Keratinocyte (primary cell): ENCODE results near the gene TDP2. TPM values are rescaled to one million over a fixed set of nuclear protein-coding genes. Genes with fewer than 3 reads are reported as not detected.

ENCODE experiments used
- DNase-seq: peaks from one replicate; pipeline ENCODE4 v3.0.0-alpha.2; 2011; ENCODE audit warnings: low read depth, missing footprints, low spot score
- FAIRE-seq: peaks from 2 replicates; lab custom pipeline; 2011; peaks lifted over from hg19 to GRCh38; lab: Jason Lieb, UNC
- H2AFZ ChIP-seq: 2 replicates; pipeline ENCODE4 v1.6.0; 2012; ENCODE audit warnings: low read length, control low read depth, inconsistent platforms; ENCODE audit not compliant: control insufficient read depth
- H3K27ac ChIP-seq: 2 replicates; pipeline ENCODE4 v1.5.1; 2011; ENCODE audit warnings: low read length; ENCODE audit not compliant: control insufficient read depth, insufficient read depth
- H3K27me3 ChIP-seq: 3 replicates; pipeline ENCODE4 v1.6.0; 2011; ENCODE audit warnings: low read length; ENCODE audit not compliant: control insufficient read depth, insufficient read depth; ENCODE audit errors: extremely low read depth
- H3K36me3 ChIP-seq, 2 experiments: 2 replicates in 1 of 2; 3 replicates in 1 of 2; pipeline ENCODE4 v1.5.1; 2011; ENCODE audit warnings: low read length in 2 of 2, mild to moderate bottlenecking in 1 of 2; ENCODE audit not compliant: control insufficient read depth in 2 of 2, insufficient read depth in 2 of 2; ENCODE audit errors: extremely low read depth in 1 of 2
- H3K4me1 ChIP-seq: 3 replicates; pipeline ENCODE4 v1.5.1; 2011; ENCODE audit warnings: low read length; ENCODE audit not compliant: control insufficient read depth, insufficient read depth; ENCODE audit errors: extremely low read depth
- H3K4me2 ChIP-seq: 3 replicates; pipeline ENCODE4 v1.6.0; 2011; ENCODE audit warnings: low read depth, low read length; ENCODE audit not compliant: control insufficient read depth, insufficient read depth; ENCODE audit errors: extremely low read depth
- H3K4me3 ChIP-seq, 3 experiments: fragments of 200-600 bp in 1 of 3; sonication (generic) in 1 of 3; 2 replicates in 2 of 3; 3 replicates in 1 of 3; pipeline ENCODE4 v1.5.1; 2011 to 2016; ENCODE audit warnings: low read length in 3 of 3, mild to moderate bottlenecking in 3 of 3, control low read depth in 2 of 3, inconsistent platforms in 1 of 3, low read depth in 1 of 3, mixed read lengths in 1 of 3, mixed run types in 1 of 3, moderate library complexity in 1 of 3; ENCODE audit not compliant: control insufficient read depth in 2 of 3, insufficient read depth in 2 of 3; ENCODE audit errors: extremely low read depth in 1 of 3
- H3K79me2 ChIP-seq: 2 replicates; pipeline ENCODE4 v1.6.0; 2012; ENCODE audit warnings: low read length; ENCODE audit not compliant: control insufficient read depth, insufficient read depth
- H3K9ac ChIP-seq: 3 replicates; pipeline ENCODE4 v1.6.0; 2011; ENCODE audit warnings: low read length; ENCODE audit not compliant: control insufficient read depth, insufficient read depth; ENCODE audit errors: extremely low read depth
- H3K9me1 ChIP-seq: 3 replicates; pipeline ENCODE4 v1.6.0; 2011; ENCODE audit warnings: low read length; ENCODE audit not compliant: control insufficient read depth, insufficient read depth; ENCODE audit errors: extremely low read depth
- H3K9me3 ChIP-seq: 2 replicates; pipeline ENCODE4 v1.5.1; 2012; ENCODE audit warnings: low read depth, low read length; ENCODE audit not compliant: control insufficient read depth
- H4K20me1 ChIP-seq: 3 replicates; pipeline ENCODE4 v1.6.0; 2011; ENCODE audit warnings: low read length; ENCODE audit not compliant: control insufficient read depth, insufficient read depth; ENCODE audit errors: extremely low read depth
- EZH2 ChIP-seq: IDR thresholded peaks from one replicate; pipeline ENCODE4 v1.6.1; 2012; ENCODE audit warnings: inconsistent platforms, mild to moderate bottlenecking, low read length, moderate library complexity
- dilution Hi-C: fragments of 300-500 bp; cut with MboI; formaldehyde crosslinking; loops from one replicate; pipeline ENCODE4 v1.7.0; 2020; ENCODE audit warnings: low sequenced_read_pairs; ENCODE audit not compliant: extremely low pct_ligation_motif_present
- polyA plus RNA-seq, 5 experiments: library from polyadenylated mRNA; depleted of rRNA in 3 of 5; stranded (reverse) in 3 of 5; stranded (forward) in 1 of 5; unstranded in 1 of 5; fragments of >200 nt; gene quantifications; 1 replicate in 1 of 5; 2 replicates in 3 of 5; 3 replicates in 1 of 5; pipeline versions ENCODE4 v1.2.1 to v1.2.3, GENCODE V29; 2011 to 2012; ENCODE audit warnings: missing spikeins in 2 of 5, low read depth in 1 of 5, low replicate concordance in 1 of 5
- TF ChIP-seq, protein P1 (sequence below), 3 experiments: IDR thresholded peaks in 1 of 3; conservative IDR thresholded peaks in 1 of 3; optimal IDR thresholded peaks in 1 of 3; 2 replicates in 2 of 3; 3 replicates in 1 of 3; pipeline versions ENCODE3 to v1.5.1; 2011; ENCODE audit warnings: low read length in 3 of 3, mild to moderate bottlenecking in 3 of 3, moderate library complexity in 2 of 3, control low read depth in 1 of 3, inconsistent platforms in 1 of 3; ENCODE audit not compliant: insufficient read depth in 2 of 3; ENCODE audit errors: extremely low read depth in 1 of 3

TDP2 gene
- polyA plus RNA-seq, 1 donor (not counting 4 experiments of a cell fraction or from before 2014, with no cell fraction given): 39.8 TPM

DNA sequence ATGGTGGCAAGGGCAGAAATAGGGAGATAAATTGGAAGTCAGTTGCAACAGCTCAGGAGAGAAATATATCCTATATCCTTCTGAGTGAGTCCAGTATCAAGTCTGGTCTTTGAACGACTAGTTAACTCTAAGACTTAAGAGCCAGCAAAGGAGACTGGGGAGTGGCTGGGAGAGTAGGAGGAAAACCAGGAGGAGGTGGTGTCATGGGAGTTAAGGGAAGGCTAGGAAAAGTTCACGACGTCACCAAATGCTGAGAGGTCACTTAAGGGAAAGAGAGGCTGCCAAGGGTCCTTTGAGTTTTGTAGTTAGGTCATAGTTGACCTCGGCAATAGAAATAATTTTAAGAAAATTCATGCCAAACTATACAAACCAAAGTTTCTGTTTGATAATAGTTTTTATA is 25.3 kb upstream of the TDP2 start:
- no peak overlapping the region for H3K4me2 ChIP-seq
- H3K79me2 ChIP-seq: no peaks in the 10 kb centered on the region
- no peak overlapping the region for H2AFZ ChIP-seq
- no peaks in the 10 kb centered on the region for H3K27me3 ChIP-seq
- H3K9me3 ChIP-seq: no peaks in the 10 kb centered on the region
- H3K4me3 ChIP-seq: no peak overlapping the region
- no peaks in the 10 kb centered on the region for H3K4me1 ChIP-seq
- dilution Hi-C loops: no loop called here
- no peaks in the 10 kb centered on the region for H3K9me1 ChIP-seq
- no peak overlapping the region for H3K9ac ChIP-seq
- TF ChIP-seq, protein P1, sequence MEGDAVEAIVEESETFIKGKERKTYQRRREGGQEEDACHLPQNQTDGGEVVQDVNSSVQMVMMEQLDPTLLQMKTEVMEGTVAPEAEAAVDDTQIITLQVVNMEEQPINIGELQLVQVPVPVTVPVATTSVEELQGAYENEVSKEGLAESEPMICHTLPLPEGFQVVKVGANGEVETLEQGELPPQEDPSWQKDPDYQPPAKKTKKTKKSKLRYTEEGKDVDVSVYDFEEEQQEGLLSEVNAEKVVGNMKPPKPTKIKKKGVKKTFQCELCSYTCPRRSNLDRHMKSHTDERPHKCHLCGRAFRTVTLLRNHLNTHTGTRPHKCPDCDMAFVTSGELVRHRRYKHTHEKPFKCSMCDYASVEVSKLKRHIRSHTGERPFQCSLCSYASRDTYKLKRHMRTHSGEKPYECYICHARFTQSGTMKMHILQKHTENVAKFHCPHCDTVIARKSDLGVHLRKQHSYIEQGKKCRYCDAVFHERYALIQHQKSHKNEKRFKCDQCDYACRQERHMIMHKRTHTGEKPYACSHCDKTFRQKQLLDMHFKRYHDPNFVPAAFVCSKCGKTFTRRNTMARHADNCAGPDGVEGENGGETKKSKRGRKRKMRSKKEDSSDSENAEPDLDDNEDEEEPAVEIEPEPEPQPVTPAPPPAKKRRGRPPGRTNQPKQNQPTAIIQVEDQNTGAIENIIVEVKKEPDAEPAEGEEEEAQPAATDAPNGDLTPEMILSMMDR (optimal IDR thresholded peaks at IDR 0.05 in 1 of 3, IDR thresholded peaks at IDR 0.05 in 1 of 3, conservative IDR thresholded peaks at IDR 0.05 in 1 of 3; ENCODE audit: extremely low read depth in 1 of 3, insufficient read depth in 2 of 3, low read length in 3 of 3): no peak
- H3K27ac ChIP-seq: no peak overlapping the region
- peaks cover 0 to 1% of the 10 kb centered on the region in 2 experiments for H3K36me3 ChIP-seq
- no peak for DNase-seq
- no peaks in the 10 kb centered on the region for H4K20me1 ChIP-seq
- no peak for FAIRE-seq

- Histone ChIP-seq H3K9me1 (no peaks in the 10 kb centered on the region), H3K9me3 (no peaks in the 10 kb centered on the region), H3K4me3 (no peak overlapping the region), H3K9ac (no peak overlapping the region), H3K27ac (no peak overlapping the region), H2AFZ (no peak overlapping the region), H3K4me2 (no peak overlapping the region), H3K27me3 (no peaks in the 10 kb centered on the region), H3K36me3 (peaks cover 0 to 1% of the 10 kb centered on the region in 2 experiments), H3K79me2 (no peaks in the 10 kb centered on the region), H3K4me1 (no peaks in the 10 kb centered on the region), H4K20me1 (no peaks in the 10 kb centered on the region)
- no peak for FAIRE-seq
- dilution Hi-C loops: no loop called here
- no peak for DNase-seq
- TF ChIP-seq, protein P1 (optimal IDR thresholded peaks at IDR 0.05 in 1 of 3, IDR thresholded peaks at IDR 0.05 in 1 of 3, conservative IDR thresholded peaks at IDR 0.05 in 1 of 3; ENCODE audit: extremely low read depth in 1 of 3, insufficient read depth in 2 of 3, low read length in 3 of 3): no peak
- no peak for TF ChIP-seq EZH2
These were observed 24.9 kb upstream of the TDP2 start for GRCh38 chr6:24691550-24691949.
